ENCODE measurements around the gene CHKA. TPM values are rescaled to one million over a fixed set of nuclear protein-coding genes. Genes with fewer than 3 reads are reported as not detected.

CHKA gene
- total RNA-seq, 4 donors from 2014 or later, result 7.8 to 21.4 (median 15.3) TPM

DNA sequence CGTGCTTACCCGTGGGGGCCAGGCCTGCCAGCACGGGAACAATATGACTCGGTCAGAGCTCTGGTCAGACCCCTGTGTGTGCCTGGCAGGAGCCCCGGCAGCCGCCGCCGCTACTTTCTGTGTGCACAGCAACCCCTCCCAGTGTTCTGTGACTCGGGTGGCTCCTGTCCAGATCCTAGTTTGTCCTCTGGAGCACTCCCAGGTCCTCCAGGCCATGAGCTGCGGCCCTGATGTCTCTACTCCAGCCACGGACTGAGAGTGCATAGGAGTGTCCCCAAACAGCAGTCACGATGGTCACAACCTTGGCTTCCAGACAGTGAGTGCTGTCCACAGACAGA lies 87.5 kb downstream of the CHKA start:
- H3K36me3 ChIP-seq, result peaks cover 17% of the 10 kb centered on the region
- H3K27me3 ChIP-seq, result no peaks in the 10 kb centered on the region
- WGBS, result 83% methylated on average over 4 of the region's 12 CpGs
- H3K4me1 ChIP-seq, result peaks cover 67% of the 10 kb centered on the region
- TF ChIP-seq EP300 (IDR thresholded peaks at IDR 0.05) (no peak), POLR2A (IDR thresholded peaks at IDR 0.05) (no peak), POLR2AphosphoS5 (IDR thresholded peaks at IDR 0.05) (no peak)
- TF ChIP-seq, protein P1, sequence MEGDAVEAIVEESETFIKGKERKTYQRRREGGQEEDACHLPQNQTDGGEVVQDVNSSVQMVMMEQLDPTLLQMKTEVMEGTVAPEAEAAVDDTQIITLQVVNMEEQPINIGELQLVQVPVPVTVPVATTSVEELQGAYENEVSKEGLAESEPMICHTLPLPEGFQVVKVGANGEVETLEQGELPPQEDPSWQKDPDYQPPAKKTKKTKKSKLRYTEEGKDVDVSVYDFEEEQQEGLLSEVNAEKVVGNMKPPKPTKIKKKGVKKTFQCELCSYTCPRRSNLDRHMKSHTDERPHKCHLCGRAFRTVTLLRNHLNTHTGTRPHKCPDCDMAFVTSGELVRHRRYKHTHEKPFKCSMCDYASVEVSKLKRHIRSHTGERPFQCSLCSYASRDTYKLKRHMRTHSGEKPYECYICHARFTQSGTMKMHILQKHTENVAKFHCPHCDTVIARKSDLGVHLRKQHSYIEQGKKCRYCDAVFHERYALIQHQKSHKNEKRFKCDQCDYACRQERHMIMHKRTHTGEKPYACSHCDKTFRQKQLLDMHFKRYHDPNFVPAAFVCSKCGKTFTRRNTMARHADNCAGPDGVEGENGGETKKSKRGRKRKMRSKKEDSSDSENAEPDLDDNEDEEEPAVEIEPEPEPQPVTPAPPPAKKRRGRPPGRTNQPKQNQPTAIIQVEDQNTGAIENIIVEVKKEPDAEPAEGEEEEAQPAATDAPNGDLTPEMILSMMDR (IDR thresholded peaks at IDR 0.05), result no peak
- no peak overlapping the region for H3K4me3 ChIP-seq
- no peak for DNase-seq (ENCODE audit: low spot score in 2 of 2)
- no peaks in the 10 kb centered on the region for H3K9me3 ChIP-seq
- peak overlapping the region; percentile 54 for H3K27ac ChIP-seq

DNA sequence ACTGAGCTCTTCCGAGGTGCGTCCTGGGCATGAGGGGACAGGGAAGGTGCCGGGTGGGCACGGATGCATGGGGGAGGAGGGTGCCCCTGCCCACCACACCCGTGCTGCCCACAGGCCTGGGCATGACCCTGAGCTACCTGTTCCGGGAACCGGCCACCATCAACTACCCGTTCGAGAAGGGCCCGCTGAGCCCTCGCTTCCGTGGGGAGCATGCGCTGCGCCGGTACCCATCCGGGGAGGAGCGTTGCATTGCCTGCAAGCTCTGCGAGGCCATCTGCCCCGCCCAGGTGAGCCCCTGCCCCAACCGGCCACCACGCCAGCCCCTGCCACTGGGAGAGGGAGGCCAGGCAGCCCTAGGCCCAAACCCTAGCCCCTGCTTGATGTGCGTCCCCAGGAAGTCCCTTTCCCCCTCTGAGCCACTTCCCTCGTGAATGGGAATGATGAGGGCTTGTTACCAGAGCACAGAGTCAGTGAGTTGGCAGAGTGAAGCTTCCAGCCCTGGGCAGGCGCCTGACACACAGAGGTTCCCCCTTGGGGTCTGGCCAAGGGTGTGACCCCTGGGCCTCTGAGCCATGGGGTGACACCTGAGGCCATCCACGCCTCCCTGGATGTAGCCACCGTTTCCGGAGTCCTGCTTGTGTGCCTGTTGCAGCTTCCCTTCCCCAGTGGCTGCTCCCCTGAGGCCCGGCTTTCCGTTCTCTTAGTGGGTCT lies 88.0 kb downstream of the CHKA start:
- Histone ChIP-seq H3K27me3 (no peaks in the 10 kb centered on the region), H3K4me1 (peaks cover 62% of the 10 kb centered on the region), H3K36me3 (peaks cover 17% of the 10 kb centered on the region), H3K9me3 (no peaks in the 10 kb centered on the region), H3K4me3 (no peak overlapping the region), H3K27ac (peak overlapping the region; percentile 54)
- TF ChIP-seq POLR2AphosphoS5 (IDR thresholded peaks at IDR 0.05) (no peak), POLR2A (IDR thresholded peaks at IDR 0.05) (no peak), EP300 (IDR thresholded peaks at IDR 0.05) (no peak)
- TF ChIP-seq, protein P1 (IDR thresholded peaks at IDR 0.05), result no peak
- 94% methylated on average over 10 of the region's 29 CpGs for WGBS
- DNase-seq (ENCODE audit: low spot score in 2 of 2), result no peak

DNA sequence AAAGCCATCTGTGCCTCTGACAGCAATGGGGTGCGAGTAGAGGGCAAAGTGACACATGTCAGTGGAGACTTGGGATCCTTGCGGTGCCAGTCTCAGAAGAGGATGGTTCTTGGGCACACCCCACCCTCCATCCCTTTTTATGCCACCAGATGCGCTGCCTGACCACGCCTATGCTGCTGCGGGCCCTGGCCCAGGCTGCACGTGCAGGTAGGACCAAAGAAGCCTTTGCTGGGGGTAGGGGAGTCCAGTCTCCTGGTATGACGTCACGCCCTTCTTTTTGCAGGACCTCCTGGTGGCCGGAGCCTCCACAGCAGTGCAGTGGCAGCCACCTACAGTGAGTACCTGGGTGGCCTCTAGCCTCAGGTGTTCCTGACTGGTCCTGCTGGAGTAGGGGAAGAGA lies 89.2 kb downstream of the CHKA start:
- 52% methylated on average over 6 of the region's 9 CpGs for WGBS
- Histone ChIP-seq H3K36me3 (peaks cover 17% of the 10 kb centered on the region), H3K27me3 (no peaks in the 10 kb centered on the region), H3K27ac (no peak overlapping the region), H3K4me3 (no peak overlapping the region), H3K4me1 (peaks cover 53% of the 10 kb centered on the region), H3K9me3 (no peaks in the 10 kb centered on the region)
- no peak for TF ChIP-seq POLR2AphosphoS5 (IDR thresholded peaks at IDR 0.05)
- no peak for TF ChIP-seq POLR2A (IDR thresholded peaks at IDR 0.05)
- TF ChIP-seq, protein P1 (IDR thresholded peaks at IDR 0.05), result no peak
- TF ChIP-seq EP300 (IDR thresholded peaks at IDR 0.05), result no peak
- DNase-seq (ENCODE audit: low spot score in 2 of 2), result no peak

DNA sequence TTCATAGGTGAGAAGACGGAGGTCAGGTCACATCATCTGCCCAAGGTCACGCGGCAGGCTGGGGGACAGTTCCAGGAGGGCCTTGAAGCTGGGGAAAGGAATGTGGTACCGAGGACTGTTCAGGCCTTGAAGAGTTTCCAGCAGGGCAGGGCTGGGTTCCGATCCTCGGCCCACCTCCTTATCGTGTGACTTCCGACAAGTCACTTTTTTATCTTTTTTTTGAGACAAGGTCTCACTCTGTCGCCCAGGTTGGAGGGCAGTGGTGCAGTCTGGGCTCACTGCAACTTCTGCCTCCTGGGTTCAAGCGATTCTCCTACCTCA lies 90.1 kb downstream of the CHKA start:
- peak overlapping the region; percentile 85 for H3K27ac ChIP-seq
- H3K9me3 ChIP-seq, result no peaks in the 10 kb centered on the region
- peaks cover 44% of the 10 kb centered on the region for H3K4me1 ChIP-seq
- WGBS, result 13% methylated on average over 10 of the region's 10 CpGs
- H3K4me3 ChIP-seq, result peak overlapping the region; percentile 79
- no peak for TF ChIP-seq EP300 (IDR thresholded peaks at IDR 0.05)
- no peak for TF ChIP-seq POLR2AphosphoS5 (IDR thresholded peaks at IDR 0.05)
- TF ChIP-seq, protein P1 (IDR thresholded peaks at IDR 0.05), result no peak
- TF ChIP-seq POLR2A (IDR thresholded peaks at IDR 0.05), result no peak
- peaks cover 17% of the 10 kb centered on the region for H3K36me3 ChIP-seq
- DNase-seq (ENCODE audit: low spot score in 2 of 2), result no peak
- no peaks in the 10 kb centered on the region for H3K27me3 ChIP-seq

DNA sequence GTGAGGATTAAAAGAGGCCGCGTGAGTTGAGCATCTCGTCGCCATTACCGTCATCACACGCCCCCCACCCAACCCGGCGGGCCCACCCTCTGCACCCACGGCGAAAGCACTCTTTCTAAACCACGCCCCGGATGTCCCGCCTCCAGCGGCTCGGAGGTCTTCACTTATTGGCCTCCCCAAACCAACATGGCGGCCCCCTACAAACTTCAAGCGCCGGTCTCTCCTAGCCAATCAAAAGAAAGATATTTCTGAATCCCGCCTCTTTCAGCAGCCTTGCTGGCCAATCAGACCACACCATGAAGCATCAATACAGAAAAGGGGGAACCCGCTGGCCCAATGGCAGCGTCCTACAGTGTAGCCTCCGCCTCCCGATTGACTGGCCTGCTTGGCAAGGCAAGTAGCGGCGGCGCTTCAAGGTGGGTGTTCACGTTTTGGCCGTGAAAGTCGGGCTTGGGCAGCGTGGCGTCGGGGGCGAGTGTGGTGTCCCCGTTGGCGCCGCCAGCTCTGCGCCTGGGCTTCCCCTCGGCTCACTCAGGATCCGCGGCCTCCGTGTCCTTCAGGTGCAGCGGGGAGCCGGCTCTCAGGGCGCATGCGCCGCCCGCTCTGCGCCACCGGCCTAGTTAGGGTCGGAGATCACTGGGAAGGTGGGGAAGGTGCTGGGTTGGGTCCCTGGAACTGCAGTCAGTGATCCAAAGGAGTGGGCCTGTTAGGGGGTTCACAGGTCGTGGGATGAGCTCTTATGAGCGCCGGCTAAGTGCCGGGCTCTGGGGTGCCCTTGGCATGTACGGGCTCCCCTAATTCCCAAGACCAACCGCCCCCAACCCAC lies 90.7 kb downstream of the CHKA start, which contains the start of gene NDUFS8:
Gene NDUFS8 (plus strand): TSS at position 364 of the 826 bp plus-strand sequence. CDS start 1,471 bp downstream, outside the sequence.
- H3K9me3 ChIP-seq, result no peaks in the 10 kb centered on the region
- TF ChIP-seq POLR2AphosphoS5 (IDR thresholded peaks at IDR 0.05) (peak in 2 of 3 donors; percentile 21 to 47), POLR2A (IDR thresholded peaks at IDR 0.05) (no peak), EP300 (IDR thresholded peaks at IDR 0.05) (no peak)
- TF ChIP-seq, protein P1 (IDR thresholded peaks at IDR 0.05), result no peak
- peak; percentile 98 to 99 for DNase-seq (ENCODE audit: low spot score in 2 of 2)
- H3K4me3 ChIP-seq, result peak within 1 kb of the TSS; percentile 79
- H3K4me1 ChIP-seq, result peaks cover 41% of the 10 kb centered on the region
- 2% methylated on average over 44 of the region's 56 CpGs for WGBS
- H3K27me3 ChIP-seq, result no peaks in the 10 kb centered on the region
- H3K36me3 ChIP-seq, result peaks cover 20% of the 10 kb centered on the region
- H3K27ac ChIP-seq, result peak within 1 kb of the TSS; percentile 85

Measured in suprapubic skin (tissue), 4 donors.